ENCODE data around the gene FLT3.

- no peak for TF ChIP-seq EZH2 (IDR thresholded peaks at IDR 0.05)
- TF ChIP-seq POLR2AphosphoS5 (IDR thresholded peaks at IDR 0.05; ENCODE audit: borderline replicate concordance, low read depth, low read length), result no peak
- no peak for TF ChIP-seq FOXP2 (optimal IDR thresholded peaks at IDR 0.05; ENCODE audit: control extremely low read depth, extremely low read length, insufficient read depth)
Observed at GRCh38 chr13:27979765-27980279, 120.6 kb downstream of the FLT3 start.

All from SK-N-MC (cell line).